GM12874 (cell line): ENCODE results near the gene RAB21.

Source experiments
- CTCF ChIP-seq: IDR thresholded peaks from 2 replicates; pipeline ENCODE4 v1.5.1; 2011; ENCODE audit warnings: low read depth, mild to moderate bottlenecking, control low read depth, low read length, moderate library complexity; ENCODE audit not compliant: insufficient read depth

Gene RAB21

GRCh38 chr12:71754461-71755145 is at the start of gene RAB21:
Gene RAB21, plus strand, starts transcription at chr12:71754863. Its CDS starts 267 bp downstream, at chr12:71755130.
- peak; percentile 18; the same call in 1 of the 2 replicates for TF ChIP-seq CTCF

- no peak for TF ChIP-seq CTCF
Measured at GRCh38 chr12:71704920-71705319, 49.7 kb upstream of the RAB21 start.

- no peak for TF ChIP-seq CTCF
Measured at GRCh38 chr12:71708658-71709057, 46.0 kb upstream of the RAB21 start.

- no peak for TF ChIP-seq CTCF
Measured at GRCh38 chr12:71710276-71711125, 44.2 kb upstream of the RAB21 start.

- TF ChIP-seq CTCF = no peak
Measured at GRCh38 chr12:71718611-71719010, 36.1 kb upstream of the RAB21 start.

GRCh38 chr12:71719647-71720370 is 34.9 kb upstream of the RAB21 start:
- no peak for TF ChIP-seq CTCF
